Sigmoid colon (tissue), 4 donors: ENCODE data around the gene RNF17.

Source experiments
- POLR2A ChIP-seq, 2 donors: fragments of 450-650 bp; IDR thresholded peaks; one replicate each; pipeline ENCODE4 v1.6.1; 2016; ENCODE audit warnings: antibody characterized with exemption in 2 of 2, mild to moderate bottlenecking in 2 of 2, moderate library complexity in 2 of 2
- POLR2AphosphoS5 ChIP-seq, 4 donors: sonication (generic); formaldehyde crosslinking; IDR thresholded peaks; one replicate each; pipeline ENCODE4 v1.6.1; 2017; ENCODE audit warnings: antibody characterized with exemption in 4 of 4
- TF ChIP-seq, protein P1 (sequence below), 4 experiments: fragments of 450-650 bp in 3 of 4; fragments of 200-600 bp in 1 of 4; IDR thresholded peaks; one replicate each; pipeline ENCODE4 v1.5.1; 2016 to 2019; ENCODE audit warnings: antibody characterized with exemption in 4 of 4, mild to moderate bottlenecking in 3 of 4, moderate library complexity in 2 of 4

DNA sequence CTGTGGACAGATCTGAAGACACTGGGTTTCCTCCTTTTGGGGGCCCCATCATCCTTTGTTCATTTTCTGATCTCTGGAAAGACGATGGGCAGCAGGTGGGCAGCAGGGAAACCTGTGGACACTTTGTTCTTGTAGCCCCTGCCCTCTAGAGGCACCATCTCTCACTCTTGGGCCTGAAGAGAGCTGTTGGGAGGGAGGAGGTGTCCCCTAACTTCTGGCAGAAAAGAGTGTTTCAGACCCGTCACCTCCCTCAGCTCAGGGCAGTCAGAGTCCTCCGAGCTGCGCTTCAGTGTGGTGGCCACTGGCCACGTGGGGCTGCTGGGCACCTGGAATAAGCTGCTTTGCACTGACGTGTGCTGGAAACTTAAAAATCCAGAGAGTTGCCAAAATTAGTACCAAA lies 26.9 kb upstream of the RNF17 start:
- TF ChIP-seq, protein P1, sequence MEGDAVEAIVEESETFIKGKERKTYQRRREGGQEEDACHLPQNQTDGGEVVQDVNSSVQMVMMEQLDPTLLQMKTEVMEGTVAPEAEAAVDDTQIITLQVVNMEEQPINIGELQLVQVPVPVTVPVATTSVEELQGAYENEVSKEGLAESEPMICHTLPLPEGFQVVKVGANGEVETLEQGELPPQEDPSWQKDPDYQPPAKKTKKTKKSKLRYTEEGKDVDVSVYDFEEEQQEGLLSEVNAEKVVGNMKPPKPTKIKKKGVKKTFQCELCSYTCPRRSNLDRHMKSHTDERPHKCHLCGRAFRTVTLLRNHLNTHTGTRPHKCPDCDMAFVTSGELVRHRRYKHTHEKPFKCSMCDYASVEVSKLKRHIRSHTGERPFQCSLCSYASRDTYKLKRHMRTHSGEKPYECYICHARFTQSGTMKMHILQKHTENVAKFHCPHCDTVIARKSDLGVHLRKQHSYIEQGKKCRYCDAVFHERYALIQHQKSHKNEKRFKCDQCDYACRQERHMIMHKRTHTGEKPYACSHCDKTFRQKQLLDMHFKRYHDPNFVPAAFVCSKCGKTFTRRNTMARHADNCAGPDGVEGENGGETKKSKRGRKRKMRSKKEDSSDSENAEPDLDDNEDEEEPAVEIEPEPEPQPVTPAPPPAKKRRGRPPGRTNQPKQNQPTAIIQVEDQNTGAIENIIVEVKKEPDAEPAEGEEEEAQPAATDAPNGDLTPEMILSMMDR (IDR thresholded peaks at IDR 0.05), result no peak
- TF ChIP-seq POLR2A (IDR thresholded peaks at IDR 0.05) (no peak), POLR2AphosphoS5 (IDR thresholded peaks at IDR 0.05) (no peak)
